HG02588 (cell line): ENCODE results near the gene CNOT3.

Source experiments
- ATAC-seq: cut with Tn5 transposase; IDR thresholded peaks from one replicate; pipeline ENCODE4 v1.9.1; 2021; ENCODE audit warnings: mild to moderate bottlenecking, moderate library complexity; ENCODE audit not compliant: unreplicated experiment

CNOT3 gene

GRCh38 chr19:54147676-54148075 lies 10.1 kb downstream of the CNOT3 start:
- ATAC-seq, result no peak

DNA sequence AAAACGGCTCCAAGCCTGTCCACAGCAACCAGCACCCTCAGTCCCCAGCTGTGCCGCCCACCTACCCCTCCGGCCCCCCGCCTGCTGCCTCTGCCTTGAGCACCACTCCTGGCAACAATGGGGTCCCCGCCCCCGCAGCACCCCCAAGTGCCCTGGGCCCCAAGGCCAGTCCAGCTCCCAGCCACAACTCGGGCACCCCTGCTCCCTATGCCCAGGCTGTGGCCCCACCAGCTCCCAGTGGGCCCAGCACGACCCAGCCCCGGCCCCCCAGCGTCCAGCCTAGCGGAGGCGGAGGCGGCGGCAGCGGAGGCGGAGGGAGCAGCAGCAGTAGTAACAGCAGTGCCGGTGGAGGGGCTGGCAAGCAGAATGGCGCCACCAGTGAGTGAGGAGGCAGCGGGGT lies 10.6 kb downstream of the CNOT3 start:
- ATAC-seq, result no peak

DNA sequence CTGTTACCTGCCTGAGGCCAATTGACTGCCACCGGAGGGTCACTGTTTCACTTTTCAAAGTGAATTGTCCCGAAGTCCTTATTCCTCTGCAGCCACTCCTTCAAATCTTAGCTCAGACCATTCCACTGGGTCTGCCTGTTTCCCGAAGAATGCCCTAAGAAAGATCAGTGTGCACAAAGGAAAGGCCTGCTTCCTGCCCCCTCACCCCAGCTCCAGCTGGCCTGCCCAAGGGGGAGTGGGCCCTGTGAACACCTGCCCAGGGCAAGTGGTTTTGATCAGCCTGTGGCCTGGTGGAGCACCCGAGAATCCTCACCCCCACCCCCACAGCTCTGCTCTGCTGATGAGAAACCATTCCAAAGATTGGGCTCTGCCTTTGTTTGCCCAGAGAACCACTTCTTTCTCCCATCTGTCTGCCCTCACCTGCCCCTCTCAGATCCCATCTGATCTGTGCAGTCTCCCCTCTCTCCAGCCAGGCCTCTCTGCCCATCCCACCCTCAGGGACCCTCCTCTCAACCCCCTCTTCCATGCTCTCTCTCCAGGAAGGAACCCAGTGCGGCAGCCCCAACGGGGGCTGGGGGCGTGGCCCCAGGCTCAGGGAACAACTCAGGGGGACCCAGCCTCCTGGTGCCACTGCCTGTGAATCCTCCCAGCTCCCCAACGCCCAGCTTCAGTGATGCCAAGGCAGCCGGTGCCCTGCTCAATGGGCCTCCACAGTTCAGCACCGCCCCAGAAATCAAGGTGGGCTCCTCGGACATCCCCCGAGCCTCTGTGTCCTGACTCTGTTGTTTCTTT lies 11.7 kb downstream of the CNOT3 start:
- no peak for ATAC-seq

GRCh38 chr19:54151362-54152035 lies 13.9 kb downstream of the CNOT3 start:
- no peak for ATAC-seq

- ATAC-seq, result no peak
Observed at GRCh38 chr19:54152267-54152666, 14.7 kb downstream of the CNOT3 start.

DNA sequence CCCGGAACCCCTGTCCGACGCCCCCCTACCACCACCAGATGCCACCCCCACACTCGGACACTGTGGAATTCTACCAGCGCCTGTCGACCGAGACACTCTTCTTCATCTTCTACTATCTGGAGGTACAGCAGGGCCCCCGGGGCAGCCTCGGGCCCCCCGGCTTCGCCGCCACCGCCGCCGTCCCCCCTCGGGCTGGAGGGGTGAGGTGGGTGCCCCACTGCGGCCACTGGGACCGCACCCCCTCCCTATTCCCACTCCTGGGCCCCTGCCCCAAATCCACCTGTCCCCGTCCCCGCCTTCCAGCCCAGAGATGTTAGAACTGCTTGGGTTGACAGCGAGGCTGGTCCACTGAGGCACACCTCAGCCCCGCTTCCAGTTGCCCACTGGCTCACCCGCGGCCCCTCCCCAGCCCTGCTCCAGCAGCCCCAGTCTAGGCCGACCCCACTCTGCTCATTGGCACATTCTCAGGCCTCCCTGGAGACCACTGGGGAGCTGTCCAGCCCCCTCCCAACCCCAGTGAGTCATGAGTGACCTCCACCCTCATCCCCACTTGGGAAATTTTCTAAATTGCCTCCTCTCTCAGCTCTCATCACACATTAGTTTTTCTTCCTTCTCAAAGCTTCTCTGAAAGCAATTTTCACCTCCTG lies 15.4 kb downstream of the CNOT3 start:
- no peak for ATAC-seq

- ATAC-seq, result no peak
Observed at GRCh38 chr19:54153731-54154326, 16.3 kb downstream of the CNOT3 start.

DNA sequence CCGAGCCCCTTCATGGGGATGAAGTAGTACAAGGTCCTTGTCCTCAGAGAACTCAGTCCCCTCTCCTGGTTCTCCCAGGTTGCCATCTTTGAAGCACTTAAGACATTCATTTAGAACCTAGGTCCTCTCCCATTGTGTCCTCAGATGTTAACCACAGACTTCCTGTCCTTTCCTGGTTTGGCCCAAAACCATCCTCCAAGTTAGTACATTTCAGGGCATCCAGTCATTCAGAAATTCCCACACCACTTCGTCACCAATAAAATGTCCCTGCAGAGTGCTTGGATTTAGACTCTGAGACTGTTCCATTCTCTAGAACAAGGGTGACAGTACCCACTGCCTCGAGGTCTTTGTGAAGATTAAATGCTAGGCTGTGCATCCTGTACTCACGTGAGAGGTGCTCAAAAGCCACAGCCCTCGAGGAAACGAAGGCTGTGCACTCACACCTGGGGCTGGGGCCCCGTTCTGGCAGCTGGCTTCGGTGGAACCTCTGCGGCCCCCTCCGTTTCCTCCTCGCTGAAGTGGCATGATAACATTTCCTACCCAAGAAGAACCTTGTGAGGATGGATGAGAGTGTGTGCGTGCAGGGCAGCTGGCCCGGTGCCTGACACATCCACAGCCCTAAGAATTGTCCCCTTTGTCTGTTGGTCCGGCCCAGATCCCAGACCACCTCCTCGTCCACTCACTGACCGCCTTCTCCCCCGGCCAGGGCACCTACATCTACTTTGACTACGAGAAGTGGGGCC lies 17.2 kb downstream of the CNOT3 start:
- ATAC-seq, result no peak

DNA sequence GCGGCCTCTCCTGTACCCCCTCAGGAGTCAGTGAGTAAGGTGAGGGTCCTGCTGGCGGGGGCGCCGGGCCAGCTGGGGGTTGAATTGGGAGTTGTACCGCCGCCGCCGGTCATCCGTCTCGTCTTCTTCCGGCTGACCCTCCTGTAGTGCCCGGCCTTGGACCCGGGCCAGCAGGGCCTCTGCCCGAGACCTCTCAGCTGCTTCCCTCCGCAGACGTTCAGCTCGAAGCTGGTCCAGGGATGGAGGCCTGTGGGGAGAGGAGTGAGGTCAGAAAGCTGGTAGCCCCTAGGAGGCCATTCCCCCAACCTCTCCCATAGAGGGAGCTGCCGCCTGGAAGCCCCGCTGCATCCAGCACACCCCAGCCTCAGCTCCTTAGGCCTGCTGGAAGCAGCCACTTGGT lies 18.1 kb downstream of the CNOT3 start:
- no peak for ATAC-seq

GRCh38 chr19:54156490-54156889 lies 18.9 kb downstream of the CNOT3 start:
- no peak for ATAC-seq

DNA sequence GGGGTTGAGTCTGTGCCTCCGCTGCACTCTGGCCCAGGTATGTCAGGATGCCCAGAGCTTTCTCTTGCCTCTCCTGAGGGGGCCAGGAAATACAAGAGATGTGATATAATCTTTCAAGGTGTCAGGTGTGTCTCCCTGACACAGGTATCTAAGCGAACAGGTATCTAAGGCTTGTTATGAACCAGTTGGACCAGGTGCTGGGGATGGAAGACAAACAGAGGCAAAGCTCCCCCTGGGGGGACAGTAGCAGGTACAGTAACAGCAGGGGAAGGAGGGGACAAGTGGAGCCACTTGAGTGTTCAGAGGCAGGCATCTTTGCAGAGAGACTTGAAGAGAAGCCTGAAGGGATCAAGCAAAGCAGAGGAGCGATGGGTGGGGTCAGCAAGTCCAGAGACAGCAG lies 19.4 kb downstream of the CNOT3 start:
- ATAC-seq, result no peak

GRCh38 chr19:54158812-54159351 lies 21.3 kb downstream of the CNOT3 start:
- ATAC-seq, result no peak

GRCh38 chr19:54159352-54160181 lies 22.0 kb downstream of the CNOT3 start, which contains the start of gene LENG1:
Gene LENG1, minus strand, starts transcription at chr19:54159721. Its CDS starts 26 bp downstream, at chr19:54159695.
- peak; percentile 86 for ATAC-seq

DNA sequence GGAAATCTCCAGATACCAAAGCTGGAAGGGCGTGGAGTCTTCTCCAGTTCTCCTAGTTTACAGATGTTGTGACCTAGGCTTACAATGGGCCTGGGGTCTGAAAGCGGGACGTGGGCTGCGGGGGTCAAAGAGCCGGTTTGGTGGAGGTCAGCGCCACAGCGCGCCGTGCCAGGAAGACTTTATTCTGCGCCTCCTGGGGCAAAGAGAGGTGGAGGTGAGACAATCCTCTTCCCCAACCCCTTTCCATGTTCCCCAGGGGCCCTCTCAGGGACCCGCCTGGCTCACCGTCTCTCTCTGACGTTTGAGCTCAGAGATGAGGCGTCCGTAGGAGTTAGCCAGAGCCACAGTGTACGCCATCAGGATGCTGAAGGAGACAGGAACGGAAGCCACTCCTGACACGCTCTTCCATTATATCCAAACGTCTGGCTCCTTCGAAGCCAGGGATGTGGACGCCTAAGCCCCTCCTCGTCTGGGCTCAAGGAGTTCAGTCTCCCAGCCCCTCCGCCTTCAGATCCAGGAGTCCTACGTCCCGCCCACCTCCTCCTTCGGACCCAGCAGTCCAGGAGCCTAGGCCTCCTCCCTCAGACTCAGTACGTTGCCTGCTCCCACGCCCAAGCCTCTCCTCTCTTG lies 22.7 kb downstream of the CNOT3 start:
- ATAC-seq, result no peak

- ATAC-seq, result no peak
Observed at GRCh38 chr19:54160854-54161253, 23.3 kb downstream of the CNOT3 start.

DNA sequence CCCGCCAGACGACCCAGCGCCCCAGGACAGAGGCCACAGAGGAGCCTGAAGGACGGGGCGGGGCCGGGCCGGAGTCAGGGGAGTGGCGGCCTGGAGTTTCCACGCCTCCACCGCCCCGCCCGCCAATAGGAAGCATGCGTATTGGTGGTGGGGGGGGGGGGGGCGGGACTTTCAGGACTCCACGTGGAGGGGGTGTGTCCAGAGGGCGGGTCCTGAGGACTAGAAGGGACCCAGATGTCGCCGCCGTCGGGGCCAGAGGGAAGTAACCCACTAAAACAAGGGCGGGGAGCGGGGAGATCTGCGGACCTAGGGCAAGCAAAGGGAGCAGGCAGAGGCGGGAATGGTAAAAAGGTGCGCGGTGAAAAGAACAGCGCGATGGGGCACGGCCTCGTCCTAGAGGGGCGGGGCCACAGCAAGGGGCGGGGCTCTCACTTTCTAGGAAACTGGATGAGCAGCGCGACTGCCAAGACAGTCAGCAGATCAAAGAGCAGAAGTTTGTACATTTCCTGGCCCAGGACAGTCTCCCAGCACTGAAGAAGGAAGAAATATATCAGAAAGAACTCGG lies 24.8 kb downstream of the CNOT3 start:
- ATAC-seq, result no peak

GRCh38 chr19:54162884-54163283 lies 25.3 kb downstream of the CNOT3 start:
- no peak for ATAC-seq

GRCh38 chr19:54164369-54165068 lies 27.0 kb downstream of the CNOT3 start:
- ATAC-seq, result no peak
